Activated CD4-positive, alpha-beta memory T cell treated with anti-CD3 and anti-CD28 coated beads for 36 hours (primary cell): Measurements from ENCODE around the gene DOCK2. TPM values are rescaled to one million over a fixed set of nuclear protein-coding genes. Genes with fewer than 3 reads are reported as not detected.
"Not testable (repeated sequence)": the region's sequence is repeated elsewhere in the genome, so short reads cannot be mapped to it uniquely, and the experiment has no call there.

ENCODE experiments used
- CTCF ChIA-PET: fragments of 350-600 bp; sonication (Branson Sonifier 250); formaldehyde crosslinking; loops from one replicate; lab custom pipeline; 2021; ENCODE audit warnings: antibody characterized with exemption, inconsistent platforms; lab: Charles Lee
- POLR2A ChIA-PET: fragments of 350-600 bp; sonication (Branson Sonifier 250); formaldehyde crosslinking; loops from one replicate; lab custom pipeline; 2021; ENCODE audit warnings: antibody characterized with exemption; lab: Charles Lee
- DNase-seq: peaks from one replicate; pipeline ENCODE4 v3.0.0-alpha.2; 2020
- H3K27ac Mint-ChIP-seq: one replicate; pipeline ENCODE4 v1.8.0; 2021; ENCODE audit warnings: mixed read lengths
- H3K27me3 Mint-ChIP-seq: one replicate; pipeline ENCODE4 v1.8.0; 2021; ENCODE audit warnings: mixed read lengths
- H3K36me3 Mint-ChIP-seq: one replicate; pipeline ENCODE4 v1.8.0; 2021; ENCODE audit warnings: mixed read lengths
- H3K4me1 Mint-ChIP-seq: one replicate; pipeline ENCODE4 v1.8.0; 2021; ENCODE audit warnings: low read depth, mixed read lengths
- H3K4me3 Mint-ChIP-seq: one replicate; pipeline ENCODE4 v1.8.0; 2021; ENCODE audit warnings: mild to moderate bottlenecking, mixed read lengths
- H3K9me3 Mint-ChIP-seq: one replicate; pipeline ENCODE4 v1.8.0; 2021; ENCODE audit warnings: mixed read lengths
- intact Hi-C: fragments of 100-400 bp; cut with micrococcal nuclease; formaldehyde crosslinking; loops from one replicate; pipeline ENCODE4 v1.15.1; 2023
- total RNA-seq, 2 experiments: library from RNA; stranded (reverse); gene quantifications; one replicate each; pipeline ENCODE4 v1.2.3, GENCODE V29; 2021

Gene DOCK2
- total RNA-seq, 2 experiments from 2014 or later = 191 to 205 TPM

- CTCF ChIA-PET = interaction anchor here (0.6 kb wide), 1 partner anchor 13 kb away, joined by 3 read pairs; no protein-coding TSS in a partner anchor
- H3K36me3 Mint-ChIP-seq, H3K4me3 Mint-ChIP-seq, H3K4me1 Mint-ChIP-seq, POLR2A ChIA-PET, DNase-seq, intact Hi-C loops, H3K9me3 Mint-ChIP-seq, H3K27me3 Mint-ChIP-seq, H3K27ac Mint-ChIP-seq: not testable (repeated sequence)
Observed at GRCh38 chr5:169624307-169624706, 12.8 kb upstream of the DOCK2 start.

- ChIA-PET POLR2A (no interaction called here), CTCF (no interaction called here)
- Mint-ChIP-seq H3K4me3 (no peak overlapping the region), H3K4me1 (peaks cover 4% of the 10 kb centered on the region), H3K27me3 (peaks cover 1% of the 10 kb centered on the region), H3K36me3 (no peaks in the 10 kb centered on the region), H3K27ac (no peak overlapping the region), H3K9me3 (peaks cover 6% of the 10 kb centered on the region)
- no peak for DNase-seq
- intact Hi-C loops = no loop called here
Observed at GRCh38 chr5:169626779-169627178, 10.3 kb upstream of the DOCK2 start.

GRCh38 chr5:169627551-169627950, 9.5 kb upstream of the DOCK2 start:
- intact Hi-C loops = no loop called here

GRCh38 chr5:169628892-169629291, 8.2 kb upstream of the DOCK2 start:
- CTCF ChIA-PET = no interaction called here
- peaks cover 4% of the 10 kb centered on the region for H3K27me3 Mint-ChIP-seq
- POLR2A ChIA-PET = no interaction called here
- DNase-seq = no peak
- no peaks in the 10 kb centered on the region for H3K9me3 Mint-ChIP-seq
- intact Hi-C loops = no loop called here
- no peak overlapping the region for H3K27ac Mint-ChIP-seq
- no peak overlapping the region for H3K4me3 Mint-ChIP-seq
- H3K36me3 Mint-ChIP-seq = no peaks in the 10 kb centered on the region
- H3K4me1 Mint-ChIP-seq = peaks cover 4% of the 10 kb centered on the region

More at GRCh38 chr5:169627551-169627950, 9.5 kb upstream of the DOCK2 start:
- ChIA-PET POLR2A (no interaction called here), CTCF (interaction anchor here (0.6 kb wide), 1 partner anchor 9 kb away, joined by 3 read pairs; no protein-coding TSS in a partner anchor)
- Mint-ChIP-seq H3K27me3 (peaks cover 4% of the 10 kb centered on the region), H3K36me3 (no peaks in the 10 kb centered on the region), H3K4me3 (no peak overlapping the region), H3K4me1 (peaks cover 4% of the 10 kb centered on the region), H3K9me3 (peaks cover 6% of the 10 kb centered on the region), H3K27ac (no peak overlapping the region)
- no peak for DNase-seq

GRCh38 chr5:169629847-169630548, 7.1 kb upstream of the DOCK2 start:
- CTCF ChIA-PET = no interaction called here
- DNase-seq = no peak
- intact Hi-C loops = no loop called here
- POLR2A ChIA-PET = interaction anchor here (0.6 kb wide), 1 partner anchor 19 kb away, joined by 3 read pairs; no protein-coding TSS in a partner anchor
- Mint-ChIP-seq H3K27me3 (peaks cover 4% of the 10 kb centered on the region), H3K4me3 (no peak overlapping the region), H3K36me3 (no peaks in the 10 kb centered on the region), H3K4me1 (peaks cover 4% of the 10 kb centered on the region), H3K9me3 (peaks cover 3% of the 10 kb centered on the region), H3K27ac (no peak overlapping the region)

GRCh38 chr5:169631360-169631759, 5.7 kb upstream of the DOCK2 start:
- Mint-ChIP-seq H3K4me1 (peaks cover 7% of the 10 kb centered on the region), H3K27ac (no peak overlapping the region), H3K36me3 (no peaks in the 10 kb centered on the region), H3K27me3 (peaks cover 4% of the 10 kb centered on the region), H3K4me3 (no peak overlapping the region), H3K9me3 (peaks cover 3% of the 10 kb centered on the region)
- intact Hi-C loops = no loop called here
- ChIA-PET CTCF (no interaction called here), POLR2A (no interaction called here)
- no peak for DNase-seq

GRCh38 chr5:169632946-169633345, 4.1 kb upstream of the DOCK2 start:
- ChIA-PET CTCF (no interaction called here), POLR2A (no interaction called here)
- intact Hi-C loops = no loop called here
- peaks cover 11% of the 10 kb centered on the region for H3K4me1 Mint-ChIP-seq
- H3K4me3 Mint-ChIP-seq = no peak overlapping the region
- peaks cover 2% of the 10 kb centered on the region for H3K36me3 Mint-ChIP-seq
- H3K27ac Mint-ChIP-seq = no peak overlapping the region
- no peak for DNase-seq
- H3K27me3 Mint-ChIP-seq = peaks cover 4% of the 10 kb centered on the region
- peaks cover 3% of the 10 kb centered on the region for H3K9me3 Mint-ChIP-seq

GRCh38 chr5:169634606-169635005, 2.5 kb upstream of the DOCK2 start:
- Mint-ChIP-seq H3K27ac (no peak overlapping the region), H3K27me3 (peaks cover 4% of the 10 kb centered on the region), H3K4me1 (peaks cover 28% of the 10 kb centered on the region), H3K36me3 (peaks cover 17% of the 10 kb centered on the region), H3K9me3 (peaks cover 13% of the 10 kb centered on the region), H3K4me3 (no peak overlapping the region)
- ChIA-PET POLR2A (interaction anchor here (1.0 to 3.7 kb wide), 2 partner anchors 17 to 51 kb away, joined by 3 to 21 read pairs; partner anchors contain the start of gene SPDL1), CTCF (no interaction called here)
- intact Hi-C loops = loop anchor here (5.0 kb wide), 1 partner anchor 1057 kb away; the partner anchor contains the start of gene PANK3
- DNase-seq = no peak

GRCh38 chr5:169635936-169636335, 1.1 kb upstream of the DOCK2 start:
- peak overlapping the region; percentile 36 for H3K27ac Mint-ChIP-seq
- CTCF ChIA-PET = interaction anchor here (0.7 kb wide), 1 partner anchor 8 kb away, joined by 3 read pairs; no protein-coding TSS in a partner anchor
- intact Hi-C loops = loop anchor here (5.0 kb wide), 1 partner anchor 1059 kb away; the partner anchor contains the start of gene PANK3

GRCh38 chr5:169636477-169637084, 494 bp upstream of the DOCK2 start:
- Mint-ChIP-seq H3K27me3 (peaks cover 2% of the 10 kb centered on the region), H3K27ac (peak overlapping the region; percentile 90), H3K9me3 (peaks cover 17% of the 10 kb centered on the region), H3K4me3 (peak overlapping the region; percentile 85), H3K36me3 (peaks cover 32% of the 10 kb centered on the region), H3K4me1 (peaks cover 43% of the 10 kb centered on the region)
- CTCF ChIA-PET = interaction anchor here (0.7 to 2.0 kb wide), 3 partner anchors 9 to 56 kb away, joined by 3 to 6 read pairs (median 3); no protein-coding TSS in a partner anchor
- no peak for DNase-seq
- intact Hi-C loops = loop anchor here (1.0 to 5.0 kb wide), 4 partner anchors 13 to 1059 kb away; partner anchors contain the start of genes PANK3 and SPDL1
- POLR2A ChIA-PET = interaction anchor here (0.9 to 3.7 kb wide), 6 partner anchors 10 to 66 kb away, joined by 3 to 21 read pairs (median 9); partner anchors contain the start of gene SPDL1

More at GRCh38 chr5:169635936-169636335, 1.1 kb upstream of the DOCK2 start:
- Mint-ChIP-seq H3K9me3 (peaks cover 17% of the 10 kb centered on the region), H3K4me1 (peaks cover 36% of the 10 kb centered on the region), H3K36me3 (peaks cover 27% of the 10 kb centered on the region), H3K27me3 (peaks cover 2% of the 10 kb centered on the region), H3K4me3 (peak overlapping the region; percentile 85)
- DNase-seq = no peak
- POLR2A ChIA-PET = interaction anchor here (3.7 kb wide), 1 partner anchor 52 kb away, joined by 21 read pairs; the partner anchor contains the start of gene SPDL1

GRCh38 chr5:169637549-169638121, 560 bp downstream of the DOCK2 start:
- Mint-ChIP-seq H3K36me3 (peaks cover 32% of the 10 kb centered on the region), H3K4me1 (peaks cover 52% of the 10 kb centered on the region), H3K4me3 (peak overlapping the region; percentile 85), H3K9me3 (peaks cover 17% of the 10 kb centered on the region), H3K27me3 (no peaks in the 10 kb centered on the region), H3K27ac (peak overlapping the region; percentile 90)
- ChIA-PET POLR2A (interaction anchor here (0.6 to 3.7 kb wide), 12 partner anchors 9 to 216 kb away, joined by 3 to 21 read pairs (median 4); partner anchors contain the start of gene SPDL1), CTCF (interaction anchor here (1.4 to 2.0 kb wide), 2 partner anchors 54 to 57 kb away, joined by 6 to 7 read pairs; partner anchors contain the start of gene SPDL1)
- intact Hi-C loops = loop anchor here (1.0 to 5.0 kb wide), 4 partner anchors 12 to 1060 kb away; partner anchors contain the start of genes PANK3 and SPDL1
- peak; percentile 89 for DNase-seq
